Sciatic nerve (tissue), 2 donors: ENCODE results near the gene IL12RB1. TPM values are rescaled to one million over a fixed set of nuclear protein-coding genes. Genes with fewer than 3 reads are reported as not detected.
A peak's percentile ranks its signal among the peaks of the same experiment; 100 is the strongest.

ENCODE experiments used
- ATAC-seq: fragments of 200-7000 bp; cut with Tn5 transposase; one replicate; pipeline ENCODE4 v1.9.1; 2020; ENCODE audit warnings: mild to moderate bottlenecking, moderate library complexity
- DNase-seq: peaks from one replicate; pipeline ENCODE4 v3.0.0-alpha.2; 2020; ENCODE audit warnings: low spot score
- intact Hi-C: fragments of 100-400 bp; cut with DNase I; formaldehyde crosslinking; loops from one replicate; pipeline ENCODE4 v1.14.2; 2022
- total RNA-seq: library from RNA; stranded (reverse); fragmentation: NEBNext Ultra II Directional; extraction: Animal tissue kit (Norgen Biotek cat#: 25700); gene quantifications from one replicate; pipeline ENCODE4 v1.2.1, GENCODE V29; 2021
- donor health status: DM: no; HTN: no; CAD: no.
- donor health status: DM: no; HTN: no; CAD: no.

The IL12RB1 gene
- total RNA-seq, 1 donor from 2014 or later, result 2.1 TPM

DNA sequence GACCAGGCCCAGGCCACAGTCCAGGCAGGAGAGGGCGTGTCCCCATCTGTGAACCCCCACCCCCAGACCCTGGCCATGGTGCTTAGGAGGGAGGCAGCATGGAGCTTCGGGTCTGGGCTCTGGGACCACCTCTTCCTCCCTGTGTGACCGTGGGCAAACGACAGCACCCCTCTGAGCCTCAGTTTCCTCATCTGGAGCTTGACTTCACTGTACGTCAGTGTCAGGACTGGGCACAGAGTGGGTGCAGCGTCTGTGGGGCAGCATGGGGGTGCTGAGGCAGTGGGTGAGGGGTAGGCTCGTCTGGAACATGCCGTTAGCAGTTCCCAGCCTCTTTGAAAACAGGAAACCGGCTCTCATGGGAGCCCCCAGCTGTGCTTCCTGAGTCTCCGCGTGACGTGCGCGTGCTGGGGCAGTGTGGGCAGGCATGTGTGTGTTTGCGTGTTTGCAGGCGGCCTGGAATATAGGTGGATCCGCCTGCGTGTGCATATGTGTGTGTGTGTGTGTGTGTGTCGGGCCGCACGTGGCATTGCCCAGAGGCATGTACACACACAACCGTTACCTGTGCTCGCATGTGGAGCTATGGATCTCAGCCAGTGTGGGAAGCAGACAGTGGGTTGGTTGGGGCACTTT lies 63.0 kb downstream of the IL12RB1 start:
- ATAC-seq, result peak; percentile 86

DNA sequence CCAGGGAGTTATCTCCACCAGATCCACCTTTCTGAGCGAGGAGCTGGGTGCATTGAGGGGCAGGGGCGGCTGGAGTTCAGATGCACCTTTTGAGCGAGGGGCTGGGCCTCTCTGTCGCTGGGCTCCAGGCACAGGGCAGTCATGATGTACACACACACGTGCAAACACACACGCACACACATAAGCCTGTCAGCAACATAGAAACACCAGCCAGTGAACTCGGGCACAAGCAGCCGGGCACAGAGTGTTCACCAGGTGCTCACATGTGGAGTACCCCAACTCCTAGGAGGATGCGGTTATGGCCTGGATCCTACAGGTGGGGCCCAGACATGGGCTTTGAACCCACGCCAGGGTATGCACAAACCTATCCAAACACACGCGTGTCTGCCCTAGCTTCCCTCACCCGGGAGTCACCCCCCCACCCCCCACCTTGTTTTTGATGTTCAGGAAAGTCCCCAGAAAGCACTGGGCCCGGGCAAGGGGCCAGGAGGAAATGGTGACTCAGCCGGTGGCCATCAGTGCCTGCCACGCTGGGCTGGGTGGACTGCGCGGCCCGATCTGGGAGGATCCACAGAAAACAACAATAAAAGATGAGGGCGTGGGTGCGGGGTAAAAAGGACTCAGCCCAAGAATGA lies 65.5 kb downstream of the IL12RB1 start:
- peak; percentile 43 for ATAC-seq
- DNase-seq, result peak; percentile 90
- intact Hi-C loops, result no loop called here

More for the DNA sequence above, 63.0 kb downstream of the IL12RB1 start:
- DNase-seq, result peak; percentile 92
- intact Hi-C loops, result no loop called here

DNA sequence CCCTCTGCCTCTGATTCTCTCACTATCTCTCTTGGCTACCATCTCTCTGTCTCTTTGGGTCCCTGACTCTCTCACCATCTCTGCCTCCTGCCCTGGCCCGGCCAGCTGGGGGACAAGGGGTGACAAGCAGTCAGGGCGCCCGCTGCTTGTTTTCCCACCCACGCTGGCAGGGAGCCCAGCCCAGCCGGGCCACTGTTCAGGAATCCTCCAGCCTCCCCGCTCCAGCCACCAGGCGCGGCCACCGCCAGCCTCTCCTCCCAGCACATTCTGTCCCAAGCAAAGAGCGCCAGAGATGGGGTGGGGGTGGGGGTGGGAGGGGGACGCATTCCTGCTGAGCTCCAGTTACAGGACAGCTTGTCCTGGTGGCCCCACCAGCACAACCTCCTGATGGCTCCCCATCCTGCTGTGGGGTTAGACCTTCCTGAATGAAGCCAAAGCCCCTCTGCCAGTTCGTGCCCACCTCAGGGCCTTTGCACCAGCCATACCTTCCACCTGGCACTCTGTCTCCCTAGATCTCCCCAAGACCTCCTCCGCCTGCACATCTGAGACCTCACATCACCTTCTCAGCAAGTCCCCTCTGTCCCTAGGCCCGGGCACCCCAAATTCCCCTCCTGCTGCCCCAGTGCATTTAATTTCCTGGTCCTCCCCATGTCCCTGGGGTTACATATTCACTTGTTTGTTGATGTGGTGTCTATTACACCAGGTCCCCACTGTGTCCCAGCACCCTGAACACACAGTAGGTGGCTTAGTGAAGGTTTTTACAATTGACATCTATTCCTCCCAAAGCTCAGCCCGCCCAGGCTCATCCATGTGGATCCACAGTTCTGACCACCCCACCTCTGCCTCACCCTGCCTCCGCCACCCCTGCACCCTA lies 66.3 kb downstream of the IL12RB1 start:
- intact Hi-C loops, result no loop called here
- DNase-seq (peak; percentile 90), ATAC-seq (peak; percentile 60)

DNA sequence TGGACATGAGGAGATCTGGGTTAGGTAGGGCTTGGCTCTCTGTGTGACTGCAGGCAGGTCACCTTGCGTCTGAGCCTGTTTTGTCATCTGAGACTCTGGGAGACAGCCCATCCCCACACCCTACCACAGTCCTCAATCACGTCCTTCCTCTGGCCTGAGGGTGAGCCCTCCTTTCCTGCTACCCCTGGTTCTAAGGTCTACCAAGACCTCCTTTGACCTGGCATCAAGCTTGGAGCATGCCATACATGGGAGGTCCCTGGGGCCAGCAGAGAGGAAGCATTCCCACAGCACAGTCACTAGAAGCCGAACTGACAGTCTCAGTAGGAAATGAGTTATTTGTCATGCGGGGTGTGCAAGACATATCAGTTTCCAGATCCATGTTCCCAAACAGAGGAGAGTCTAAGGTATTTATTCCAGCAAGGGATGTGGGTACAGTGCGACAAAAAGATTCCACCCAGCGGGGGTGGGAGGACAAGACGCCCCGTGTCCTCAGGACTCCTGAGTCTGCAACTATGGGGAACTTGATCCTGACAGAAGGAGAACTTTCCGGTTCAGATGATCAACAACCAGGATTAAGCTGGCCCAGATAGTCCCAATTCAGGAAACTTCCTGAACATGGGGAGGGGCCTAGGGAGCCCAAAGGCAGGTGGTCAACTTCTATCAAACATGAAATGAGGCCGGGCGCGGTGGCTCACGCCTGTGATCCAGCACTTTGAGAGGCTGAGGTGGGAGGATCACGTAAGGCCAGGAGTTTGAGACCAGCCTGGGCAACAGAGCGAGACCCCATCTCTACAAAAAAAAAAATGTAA lies 69.3 kb downstream of the IL12RB1 start:
- no peak for DNase-seq
- intact Hi-C loops, result no loop called here
- no peak for ATAC-seq

DNA sequence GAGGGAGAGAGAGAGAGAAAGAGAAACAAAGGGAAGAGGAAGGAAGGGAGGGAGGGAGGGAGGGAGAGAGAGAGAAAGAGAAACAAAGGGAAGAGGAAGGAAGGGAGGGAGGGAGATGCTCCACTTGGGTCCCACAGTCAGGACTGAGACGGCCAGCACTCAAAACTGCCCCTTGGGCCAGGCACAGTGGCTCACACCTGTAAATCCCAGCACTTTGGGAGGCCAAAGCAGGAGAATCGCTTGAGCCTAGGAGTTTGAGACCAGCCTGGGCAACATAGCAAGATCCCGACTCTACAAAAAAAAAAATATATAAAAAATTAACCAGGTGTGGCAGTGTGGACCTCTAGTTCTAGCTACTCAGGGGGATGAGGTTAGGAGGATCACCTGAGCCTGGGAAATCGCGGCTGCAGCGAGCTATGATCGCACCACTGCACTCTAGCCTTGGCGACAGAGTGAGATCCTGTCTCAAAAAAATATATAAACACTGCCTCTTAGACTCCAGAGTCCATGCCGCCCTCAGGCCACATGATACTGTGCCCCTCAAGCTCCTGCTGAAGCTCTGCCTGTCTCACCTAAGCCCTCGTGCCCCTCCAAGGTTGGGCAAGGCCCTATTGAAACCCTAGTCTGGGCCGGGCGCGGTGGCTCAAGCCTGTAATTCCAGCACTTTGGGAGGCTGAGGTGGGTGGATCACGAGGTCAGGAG lies 70.4 kb downstream of the IL12RB1 start:
- DNase-seq, result no peak
- intact Hi-C loops, result no loop called here
- ATAC-seq, result no peak

DNA sequence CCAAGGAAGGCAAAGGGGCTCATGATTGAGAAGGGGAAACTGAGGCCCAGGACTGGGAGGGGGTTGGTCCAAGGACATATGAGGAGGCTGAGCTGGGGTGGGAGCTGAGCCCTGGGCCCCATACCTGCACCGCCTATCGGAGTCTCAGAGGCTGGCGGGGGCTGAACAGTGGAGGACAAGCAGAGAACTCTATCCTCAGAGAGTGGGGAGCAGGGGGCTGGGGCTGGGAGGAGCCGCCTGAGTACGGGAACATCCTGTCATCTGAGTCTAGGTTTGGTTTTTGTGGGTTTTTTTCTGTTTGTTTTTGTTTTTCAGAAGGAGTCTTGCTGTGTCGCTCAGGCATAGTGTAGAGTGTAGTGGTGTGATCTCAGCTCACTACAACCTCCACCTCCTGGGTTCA lies 72.5 kb downstream of the IL12RB1 start:
- intact Hi-C loops, result no loop called here
- ATAC-seq (no peak), DNase-seq (no peak)

DNA sequence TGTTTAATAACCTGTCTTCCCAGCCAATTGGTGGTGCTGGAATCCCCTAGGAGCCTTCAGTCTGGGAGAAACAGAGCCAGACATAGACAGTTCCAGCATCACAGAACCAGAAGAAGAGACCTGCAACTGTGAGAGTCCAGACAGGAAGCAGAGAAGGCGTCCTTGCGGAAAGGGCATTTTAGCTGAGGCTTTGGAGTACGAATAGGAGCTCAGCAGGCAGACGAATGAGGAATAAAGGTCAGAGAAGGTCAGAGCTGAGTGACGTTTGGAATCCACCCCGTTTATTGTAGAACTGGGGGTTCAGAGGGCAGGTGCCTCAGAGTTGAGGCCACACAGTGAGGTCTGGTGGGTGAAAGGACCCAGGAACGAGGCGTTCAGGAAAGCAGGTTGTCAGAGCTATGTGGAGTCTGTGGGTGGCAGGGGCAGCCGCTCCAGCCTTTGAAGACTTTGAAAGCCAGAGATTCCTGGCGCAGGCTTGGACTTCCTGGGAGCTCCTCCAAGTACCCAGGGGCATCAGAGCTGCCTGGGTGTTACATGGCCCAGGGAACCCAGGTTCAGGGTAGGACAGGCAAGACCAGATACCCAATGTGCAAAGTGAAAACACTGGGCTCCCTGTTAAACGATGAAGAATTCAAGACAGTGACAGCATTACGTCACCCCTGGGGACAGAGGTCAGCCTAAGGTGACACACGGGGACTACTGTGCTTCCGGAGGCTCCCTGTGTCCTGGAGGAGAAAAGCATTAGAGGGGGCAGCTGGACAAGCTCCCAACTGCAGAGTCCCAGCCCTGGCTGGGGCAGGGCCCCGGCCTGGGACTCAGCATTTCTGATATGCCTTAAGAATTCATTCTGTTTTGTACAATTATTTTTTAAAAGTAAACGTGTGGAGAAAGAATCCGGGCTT lies 73.3 kb downstream of the IL12RB1 start:
- no peak for DNase-seq
- ATAC-seq, result peak; percentile 48
- intact Hi-C loops, result no loop called here

DNA sequence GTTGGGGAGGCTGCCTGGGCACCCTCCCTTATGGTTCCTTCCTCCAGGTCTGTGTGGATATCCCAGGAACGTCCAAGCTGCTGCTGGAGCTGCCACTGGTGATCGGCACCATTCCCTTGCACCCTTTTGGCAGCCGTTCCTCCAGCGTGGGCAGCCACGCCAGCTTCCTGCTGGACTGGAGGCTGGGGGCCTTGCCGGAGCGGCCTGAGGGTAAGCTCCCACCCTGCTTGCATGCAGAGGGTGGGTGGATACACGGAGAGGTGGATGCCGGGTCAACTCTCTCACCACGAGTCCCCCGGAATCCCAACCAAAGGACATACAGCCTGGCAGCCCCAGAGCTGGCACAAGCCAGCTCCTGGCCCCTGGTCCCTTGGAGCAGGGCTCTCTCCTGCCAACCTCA lies 76.6 kb downstream of the IL12RB1 start:
- ATAC-seq (no peak), DNase-seq (no peak)
- intact Hi-C loops, result no loop called here

DNA sequence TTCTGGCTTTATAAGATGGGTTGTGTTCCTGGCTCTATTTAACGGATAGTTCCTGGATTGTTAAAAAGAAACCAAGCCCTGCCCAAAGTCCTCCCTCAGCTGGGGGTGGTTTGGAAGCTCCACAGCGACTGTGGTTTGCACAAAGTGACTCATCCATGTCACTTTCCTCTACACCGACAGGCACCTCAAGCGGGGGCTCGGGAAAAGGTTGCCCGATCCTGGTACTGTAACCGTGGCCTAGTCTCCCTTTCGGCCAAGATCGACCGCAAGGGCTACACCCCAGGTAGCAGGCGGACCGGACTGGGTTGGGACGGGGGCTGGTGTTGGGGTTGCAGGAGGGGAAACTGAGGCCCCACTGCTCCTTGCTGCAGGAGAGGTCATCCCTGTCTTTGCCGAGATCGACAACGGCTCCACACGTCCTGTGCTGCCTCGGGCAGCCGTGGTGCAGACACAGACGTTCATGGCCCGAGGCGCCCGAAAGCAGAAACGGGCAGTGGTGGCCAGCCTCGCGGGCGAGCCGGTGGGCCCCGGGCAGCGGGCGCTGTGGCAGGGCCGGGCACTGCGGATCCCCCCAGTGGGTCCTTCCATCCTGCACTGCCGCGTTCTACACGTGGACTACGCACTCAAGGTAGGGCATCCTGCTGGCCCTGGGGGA lies 77.2 kb downstream of the IL12RB1 start:
- ATAC-seq (no peak), DNase-seq (no peak)
- intact Hi-C loops, result loop anchor here (5.0 kb wide), 1 partner anchor 48 kb away; no protein-coding TSS in a partner anchor

Other genes starting within 250 kb of the IL12RB1 start
- gene JAK3, start 239.0 kb downstream of the IL12RB1 start, total RNA-seq, result 18.4 TPM
- 1,112 TPM for gene RPL18A, start 227.0 kb downstream of the IL12RB1 start, total RNA-seq
- gene SLC5A5, start 215.0 kb downstream of the IL12RB1 start, total RNA-seq, result not detected
- 55.1 TPM for gene CCDC124, start 153.9 kb downstream of the IL12RB1 start, total RNA-seq
- 1.4 TPM for gene KCNN1, start 119.8 kb downstream of the IL12RB1 start, total RNA-seq
- 38.2 TPM for gene ARRDC2, start 78.8 kb downstream of the IL12RB1 start, total RNA-seq
- gene MAST3, start 10.8 kb upstream of the IL12RB1 start, total RNA-seq, result 20.1 TPM
- 19.5 TPM for gene PIK3R2, start 66.2 kb upstream of the IL12RB1 start, total RNA-seq
- gene IFI30, start 86.9 kb upstream of the IL12RB1 start, total RNA-seq, result 82.2 TPM
- 9.2 TPM for gene MPV17L2, start 106.3 kb upstream of the IL12RB1 start, total RNA-seq
- gene RAB3A, start 117.1 kb upstream of the IL12RB1 start, total RNA-seq, result 2.9 TPM
- 2.1 TPM for gene PDE4C, start 139.5 kb upstream of the IL12RB1 start, total RNA-seq
- gene IQCN, start 187.5 kb upstream of the IL12RB1 start, total RNA-seq, result 12.7 TPM
- gene JUND, start 194.7 kb upstream of the IL12RB1 start, total RNA-seq, result 298 TPM
- gene LSM4, start 236.1 kb upstream of the IL12RB1 start, total RNA-seq, result 45.7 TPM